IPS-18c (cell line): ENCODE measurements around the gene AKNA.

Experiments used
- H3K4me3 ChIP-seq: 2 replicates; pipeline ENCODE4 v1.7.0; 2013; ENCODE audit warnings: low read depth, mild to moderate bottlenecking, low read length, moderate library complexity; ENCODE audit not compliant: insufficient read depth
- H3K9me3 ChIP-seq: one replicate; pipeline ENCODE4 v1.6.1; 2013; ENCODE audit warnings: mild to moderate bottlenecking, low read length, moderate library complexity; ENCODE audit not compliant: control insufficient read depth, insufficient read depth

AKNA gene

DNA sequence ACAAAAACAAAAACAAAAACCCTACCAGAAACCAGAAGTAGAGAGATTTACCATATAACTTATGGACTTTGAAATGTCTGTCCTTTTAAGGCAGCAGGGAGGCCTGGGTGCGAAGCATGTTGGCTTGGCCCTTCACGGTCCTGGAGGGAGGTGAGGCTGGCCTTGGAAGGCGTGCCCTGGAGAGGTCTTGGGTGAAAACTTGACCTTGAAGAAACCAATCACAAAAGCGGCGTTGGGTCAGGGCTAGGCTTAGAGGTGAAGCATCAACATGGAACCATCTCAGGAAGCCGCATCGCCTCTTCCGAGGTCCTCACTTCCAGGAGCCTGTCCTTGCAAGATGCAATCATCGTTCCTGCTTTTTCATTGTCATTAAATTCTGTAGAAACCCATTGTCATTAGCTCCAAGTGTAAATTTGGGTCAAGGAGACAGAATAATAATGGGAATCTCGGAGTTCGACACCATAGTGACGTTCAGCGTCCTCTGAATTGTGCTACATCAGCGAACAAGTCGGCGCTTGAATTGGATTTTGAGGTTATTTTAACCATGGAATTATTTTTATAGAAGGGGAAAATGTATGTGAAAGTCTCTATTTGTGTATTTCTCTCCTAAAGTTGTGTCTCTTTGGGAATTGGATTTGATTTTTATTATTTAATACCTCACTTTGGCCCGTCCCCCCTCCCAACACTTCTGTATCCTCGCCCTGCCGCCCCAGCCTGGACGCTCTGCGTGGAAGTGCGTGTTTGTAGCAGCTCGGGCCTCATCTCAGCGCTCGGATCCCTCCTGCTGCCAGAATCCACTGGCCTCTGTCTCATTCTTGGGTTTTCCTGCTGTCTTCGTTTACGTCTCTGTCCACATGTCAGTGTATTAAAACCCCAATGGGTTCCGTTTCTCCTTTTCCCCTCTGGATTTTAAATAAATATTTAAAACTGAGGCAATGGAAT is 75.9 kb downstream of the AKNA start:
- H3K9me3 ChIP-seq, result no peaks in the 10 kb centered on the region
- H3K4me3 ChIP-seq, result no peak overlapping the region

GRCh38 chr9:114310471-114311450 is 77.0 kb downstream of the AKNA start:
- Histone ChIP-seq H3K4me3 (no peak overlapping the region), H3K9me3 (no peaks in the 10 kb centered on the region)

DNA sequence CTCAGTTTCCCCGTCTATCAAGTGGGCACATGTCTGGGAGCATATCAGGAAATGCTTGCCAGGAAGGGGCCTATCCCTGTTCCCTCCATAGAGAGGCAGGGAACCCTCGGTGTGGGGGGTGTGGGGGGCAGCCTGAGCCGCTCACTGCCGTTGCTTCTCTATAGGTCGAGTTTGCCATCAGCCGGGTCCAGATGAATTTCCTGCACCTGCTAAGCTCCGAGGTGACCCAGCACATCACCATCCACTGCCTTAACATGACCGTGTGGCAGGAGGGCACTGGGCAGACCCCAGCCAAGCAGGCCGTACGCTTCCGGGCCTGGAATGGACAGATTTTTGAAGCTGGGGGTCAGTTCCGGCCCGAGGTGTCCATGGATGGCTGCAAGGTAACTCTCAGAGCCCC is 78.7 kb downstream of the AKNA start:
- no peaks in the 10 kb centered on the region for H3K9me3 ChIP-seq
- H3K4me3 ChIP-seq, result no peak overlapping the region

DNA sequence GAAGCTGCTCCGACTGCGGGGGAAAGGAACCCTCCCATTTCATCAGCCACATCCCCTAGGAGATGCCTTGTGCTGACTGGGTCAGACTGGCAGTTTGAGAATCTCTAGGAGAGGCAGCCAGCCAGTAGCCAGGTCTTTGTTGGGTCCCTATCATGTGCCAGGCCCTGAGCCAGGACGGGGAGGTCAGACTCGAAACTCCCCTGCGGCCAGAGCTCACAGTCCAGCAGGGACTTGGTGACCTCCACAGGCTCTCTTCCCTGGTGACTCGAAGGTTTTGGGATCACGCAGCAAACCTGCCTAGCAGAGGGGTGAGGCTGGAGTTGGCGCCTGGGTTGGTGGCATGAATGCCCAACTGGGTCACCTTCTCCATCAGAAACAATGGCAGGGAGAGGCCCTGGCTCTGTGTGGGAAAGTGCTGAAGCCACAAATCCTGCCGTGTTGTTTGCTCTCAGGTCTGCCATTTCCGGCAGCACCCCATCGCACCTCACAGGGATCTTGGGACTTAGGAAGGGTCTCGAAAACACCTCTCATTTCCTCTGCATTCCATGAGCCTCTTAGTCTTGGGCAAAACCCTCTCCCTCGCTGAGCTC is 79.3 kb downstream of the AKNA start:
- Histone ChIP-seq H3K4me3 (no peak overlapping the region), H3K9me3 (no peaks in the 10 kb centered on the region)

DNA sequence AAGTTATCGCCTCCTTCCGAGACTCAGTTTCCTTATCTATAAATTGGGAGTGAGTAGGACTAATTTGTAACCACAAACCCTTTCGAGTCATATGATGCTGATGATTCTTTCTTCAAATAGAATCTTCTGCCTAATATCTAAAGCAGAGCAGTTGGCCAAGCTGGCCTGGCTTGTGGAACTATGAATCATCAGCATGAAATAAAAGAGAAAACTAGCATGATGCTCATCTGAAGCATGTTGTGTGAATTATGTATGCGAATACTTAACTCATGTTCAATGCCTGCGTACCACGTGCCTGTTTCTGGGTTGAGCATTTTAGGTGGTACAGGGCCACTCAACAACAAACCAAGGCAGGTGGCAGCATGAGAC is 79.9 kb downstream of the AKNA start:
- no peak overlapping the region for H3K4me3 ChIP-seq
- no peaks in the 10 kb centered on the region for H3K9me3 ChIP-seq

GRCh38 chr9:114304416-114305188 is 83.2 kb downstream of the AKNA start:
- no peak overlapping the region for H3K4me3 ChIP-seq
- no peaks in the 10 kb centered on the region for H3K9me3 ChIP-seq

DNA sequence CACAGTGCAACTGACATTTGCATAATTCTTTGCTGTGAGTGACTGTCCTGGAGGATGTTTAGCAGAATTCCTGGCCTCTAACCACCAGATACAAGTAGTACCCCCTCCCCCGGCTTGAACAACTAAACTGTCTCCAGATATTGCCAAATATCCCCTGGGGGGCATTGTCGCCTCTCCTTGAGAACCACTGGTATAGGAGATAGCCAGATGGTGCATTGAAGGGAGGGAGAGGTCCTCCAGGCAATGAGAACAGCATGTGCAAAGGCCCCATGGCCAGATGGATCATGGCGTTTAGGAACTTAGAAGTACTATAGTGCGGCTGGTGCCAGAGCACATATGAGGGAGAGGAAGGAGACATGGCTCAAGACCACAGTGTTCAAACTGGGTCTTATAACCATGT is 83.8 kb downstream of the AKNA start:
- Histone ChIP-seq H3K9me3 (no peaks in the 10 kb centered on the region), H3K4me3 (no peak overlapping the region)

GRCh38 chr9:114303571-114303970 is 84.2 kb downstream of the AKNA start:
- Histone ChIP-seq H3K9me3 (no peaks in the 10 kb centered on the region), H3K4me3 (no peak overlapping the region)

- Histone ChIP-seq H3K4me3 (no peak overlapping the region), H3K9me3 (no peaks in the 10 kb centered on the region)
Observed at GRCh38 chr9:114302727-114303126, 85.1 kb downstream of the AKNA start.

DNA sequence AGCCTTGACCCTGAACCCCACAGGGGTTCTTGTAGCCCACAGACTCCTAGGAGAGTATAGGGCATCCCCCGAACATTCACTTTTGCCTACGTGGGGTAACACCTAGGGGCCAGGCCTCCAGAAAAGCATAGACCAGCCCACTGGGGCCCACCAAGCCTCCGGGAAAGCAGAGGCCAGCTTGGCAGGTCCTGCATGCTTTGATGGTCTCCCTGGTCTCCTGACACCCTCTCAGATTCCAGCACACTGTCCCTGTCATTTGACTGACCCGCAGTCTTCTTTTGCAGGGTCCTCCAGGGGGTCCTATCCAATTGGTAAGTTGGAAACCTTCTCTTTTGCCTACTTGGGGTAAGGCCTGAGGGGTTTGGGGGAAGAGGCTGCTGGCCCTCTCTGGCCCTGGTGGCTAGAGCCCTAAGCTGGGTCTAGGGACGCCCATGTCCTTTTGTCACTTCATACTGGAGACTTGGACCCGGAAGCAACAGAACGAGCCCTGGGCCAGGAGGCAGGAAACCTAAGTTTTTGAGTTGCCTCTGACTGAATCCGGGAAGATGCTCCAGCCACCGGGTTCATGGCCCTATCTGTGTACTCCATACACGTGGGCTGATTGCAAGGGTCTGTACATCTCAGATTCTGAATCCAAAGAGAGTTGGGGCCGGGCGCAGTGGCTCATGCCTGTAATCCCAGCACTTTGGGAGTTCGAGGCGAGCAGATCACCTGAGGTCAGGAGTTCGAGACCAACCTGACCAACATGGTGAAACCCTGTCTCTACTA is 85.8 kb downstream of the AKNA start:
- H3K9me3 ChIP-seq, result no peaks in the 10 kb centered on the region
- no peak overlapping the region for H3K4me3 ChIP-seq

DNA sequence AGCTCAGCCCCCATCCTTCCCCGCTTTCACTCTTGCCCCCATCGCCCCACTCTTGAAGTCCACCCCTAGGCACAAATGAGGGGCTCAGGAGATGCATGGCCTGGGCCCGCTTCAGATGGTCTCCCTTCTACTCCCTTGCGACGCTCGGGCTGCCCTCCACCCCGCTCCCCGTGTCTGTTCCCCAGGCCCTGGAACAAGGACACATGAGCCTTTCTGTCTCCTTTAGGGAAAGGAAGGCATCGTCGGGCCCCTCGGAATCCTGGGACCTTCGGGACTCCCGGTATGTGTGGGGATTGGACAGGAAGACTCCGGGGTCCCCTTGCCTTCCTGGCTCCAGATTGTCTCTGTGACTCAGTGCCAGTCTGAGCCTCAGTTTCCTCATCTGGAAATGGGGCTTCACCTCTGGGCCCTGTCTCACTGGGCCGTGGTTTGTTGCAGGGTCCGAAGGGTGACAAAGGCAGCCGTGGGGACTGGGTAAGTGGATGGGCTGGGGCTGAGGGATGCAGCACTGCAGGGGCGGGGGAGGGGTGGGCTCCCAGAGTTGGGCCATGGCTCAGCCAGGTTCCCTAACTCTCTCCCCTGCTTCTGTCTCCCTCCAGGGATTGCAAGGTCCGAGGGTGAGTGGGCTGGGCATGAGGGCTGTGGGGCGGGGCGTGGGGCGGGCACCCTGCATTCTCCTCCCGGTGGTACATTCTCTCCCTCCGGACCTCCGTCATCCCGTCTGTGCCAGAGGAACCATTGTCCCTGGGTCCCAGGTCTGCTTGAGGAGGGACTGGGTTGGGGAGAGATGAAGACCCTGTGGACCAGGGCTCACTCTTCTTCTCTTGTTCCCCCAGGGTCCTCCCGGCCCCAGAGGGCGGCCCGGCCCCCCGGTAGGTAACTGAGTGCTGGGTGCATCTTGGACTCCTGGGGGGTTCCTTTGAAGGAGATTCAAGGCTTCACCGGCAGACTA is 86.7 kb downstream of the AKNA start:
- H3K4me3 ChIP-seq, result no peak overlapping the region
- no peaks in the 10 kb centered on the region for H3K9me3 ChIP-seq

DNA sequence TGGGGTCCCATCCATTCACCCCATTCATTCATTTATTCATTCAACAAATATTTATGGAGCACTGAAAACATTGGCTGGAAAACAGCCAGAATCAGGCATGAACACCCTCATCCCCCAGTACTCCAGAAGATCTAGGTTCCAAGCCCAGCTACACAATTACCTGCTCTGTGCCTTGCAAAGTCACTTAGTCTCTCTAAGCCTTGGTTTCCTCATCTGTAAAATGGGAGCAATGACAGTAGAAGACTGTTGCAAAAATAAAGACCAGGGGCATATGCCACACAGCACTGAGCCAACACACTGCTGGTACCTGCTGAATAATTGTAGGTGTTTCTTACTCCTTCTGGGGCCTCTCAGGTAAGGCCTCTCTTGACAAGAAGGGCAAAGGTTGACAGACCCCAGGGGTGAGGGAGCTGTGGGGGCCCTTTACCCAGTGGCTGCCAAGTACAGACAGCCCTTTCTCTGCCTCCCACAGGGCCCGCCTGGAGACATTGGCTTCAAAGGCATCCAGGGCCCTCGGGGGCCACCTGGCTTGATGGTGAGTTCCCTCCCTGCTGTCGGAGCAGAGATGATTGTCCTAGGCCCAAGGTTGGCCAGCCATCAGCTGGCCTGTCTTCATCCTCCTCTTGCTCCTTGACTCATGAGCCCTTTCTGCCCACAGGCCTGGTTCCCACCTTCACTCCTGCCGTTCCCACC is 87.5 kb downstream of the AKNA start:
- Histone ChIP-seq H3K4me3 (no peak overlapping the region), H3K9me3 (no peaks in the 10 kb centered on the region)

DNA sequence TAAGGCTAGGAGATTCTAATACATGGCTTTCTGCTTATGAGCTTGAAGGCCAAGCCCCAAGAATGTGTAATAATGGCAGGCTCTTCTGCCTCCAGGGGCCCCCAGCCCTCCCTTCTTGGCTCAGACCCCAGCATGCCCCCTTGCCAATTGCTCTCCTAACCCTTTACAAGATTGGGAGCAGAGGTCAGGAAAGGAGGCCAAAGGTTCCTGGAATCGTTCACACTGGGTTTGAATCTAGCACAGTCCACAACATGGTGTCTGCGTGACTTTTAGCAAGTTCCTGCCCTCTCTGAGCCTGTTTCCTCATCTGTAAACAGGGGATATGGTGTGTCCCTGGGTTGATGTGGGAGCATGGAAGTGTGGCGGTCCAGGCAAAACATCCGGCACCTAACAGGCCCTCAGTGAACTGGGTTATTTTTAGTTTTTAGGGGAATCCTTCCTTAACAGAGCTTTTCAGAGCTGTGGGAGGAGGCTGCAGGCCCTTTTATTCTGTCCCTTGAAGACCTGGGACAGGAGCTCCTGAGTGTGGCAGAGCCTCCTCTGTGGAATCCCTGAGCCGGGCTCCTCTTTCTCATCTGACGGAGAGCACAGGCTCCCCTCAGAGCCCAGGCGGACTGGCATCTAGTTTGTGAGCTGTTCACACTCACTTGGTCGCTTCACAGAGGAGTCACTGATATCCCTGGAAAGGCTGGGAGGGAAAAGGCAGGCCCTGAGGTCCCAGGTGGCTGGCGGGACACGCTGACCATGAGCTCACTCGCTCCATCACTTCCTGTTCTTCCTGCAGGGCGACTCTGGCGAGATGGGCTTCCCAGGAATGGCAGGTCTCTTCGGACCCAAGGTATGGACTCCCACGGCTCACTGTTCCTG is 88.3 kb downstream of the AKNA start:
- no peaks in the 10 kb centered on the region for H3K9me3 ChIP-seq

DNA sequence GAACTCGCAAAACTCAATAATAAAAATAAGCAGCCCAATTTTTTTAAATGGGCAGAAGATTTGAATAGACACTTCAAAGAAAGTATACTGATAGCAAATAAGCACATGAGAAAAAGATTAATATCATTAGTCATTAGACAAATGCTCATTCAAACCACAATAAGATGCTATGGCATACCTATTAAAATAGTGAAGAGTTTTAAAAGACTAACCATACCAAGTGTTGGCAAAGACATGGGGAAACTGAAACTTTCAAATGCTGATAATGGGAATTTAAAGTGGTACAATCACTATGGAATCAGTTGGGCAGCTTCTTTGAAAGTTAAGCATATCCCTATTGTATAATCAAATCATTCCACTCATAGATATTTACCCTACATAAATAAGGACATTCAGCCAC is 91.4 kb downstream of the AKNA start:
- H3K4me3 ChIP-seq, result no peak overlapping the region
- H3K9me3 ChIP-seq, result no peaks in the 10 kb centered on the region

More for the DNA sequence above, 88.3 kb downstream of the AKNA start:
- H3K4me3 ChIP-seq, result no peak overlapping the region
